Measurements from ENCODE around the gene RELT. TPM values are rescaled to one million over a fixed set of nuclear protein-coding genes. Genes with fewer than 3 reads are reported as not detected.

Gene RELT
- total RNA-seq, 2 experiments from 2014 or later, result 21.5 to 30.8 TPM

GRCh38 chr11:73350908-73351636 lies 25.1 kb upstream of the RELT start:
- no peaks in the 10 kb centered on the region for H3K79me2 ChIP-seq (ENCODE audit: insufficient read depth, low read depth, low read length)
- no peak overlapping the region; the same call in 1 of the 2 replicates for H3K4me2 ChIP-seq (ENCODE audit: low read length)
- no peaks in the 10 kb centered on the region for H3K36me3 ChIP-seq (ENCODE audit: insufficient read depth, low read length)
- ChIA-PET POLR2A (no interaction called here), CTCF (ENCODE audit: unreplicated experiment) (interaction anchor here (0.5 to 1.8 kb wide), 10 partner anchors 9 to 312 kb away, joined by 3 to 10 read pairs (median 4); no protein-coding TSS in a partner anchor)
- peak; percentile 78 for DNase-seq (ENCODE audit: low spot score)
- BruUV-seq (replicated peaks), result no TSS peak
- H3K4me1 ChIP-seq (ENCODE audit: insufficient read depth, low read length, poor library complexity, severe bottlenecking), result no peaks in the 10 kb centered on the region
- no peaks in the 10 kb centered on the region for H3K9me3 ChIP-seq (ENCODE audit: low read length)
- H3K27ac ChIP-seq (ENCODE audit: low read depth, low read length, poor library complexity, severe bottlenecking), result no peak overlapping the region
- H3K4me3 ChIP-seq (ENCODE audit: low read depth, low read length, poor library complexity, severe bottlenecking), result no peak overlapping the region
- intact Hi-C loops (cut with micrococcal nuclease; ENCODE audit: unreplicated experiment), result loop anchor here (1.0 kb wide), 2 partner anchors 42 to 310 kb away; no protein-coding TSS in a partner anchor
- no peaks in the 10 kb centered on the region for H4K20me1 ChIP-seq (ENCODE audit: insufficient read depth, low read length)
- no peak overlapping the region for H2AFZ ChIP-seq (ENCODE audit: low read length)
- no peak for TF ChIP-seq EZH2phosphoT487 (IDR thresholded peaks at IDR 0.05; ENCODE audit: borderline replicate concordance, low read depth, low read length)
- TF ChIP-seq, protein P1, sequence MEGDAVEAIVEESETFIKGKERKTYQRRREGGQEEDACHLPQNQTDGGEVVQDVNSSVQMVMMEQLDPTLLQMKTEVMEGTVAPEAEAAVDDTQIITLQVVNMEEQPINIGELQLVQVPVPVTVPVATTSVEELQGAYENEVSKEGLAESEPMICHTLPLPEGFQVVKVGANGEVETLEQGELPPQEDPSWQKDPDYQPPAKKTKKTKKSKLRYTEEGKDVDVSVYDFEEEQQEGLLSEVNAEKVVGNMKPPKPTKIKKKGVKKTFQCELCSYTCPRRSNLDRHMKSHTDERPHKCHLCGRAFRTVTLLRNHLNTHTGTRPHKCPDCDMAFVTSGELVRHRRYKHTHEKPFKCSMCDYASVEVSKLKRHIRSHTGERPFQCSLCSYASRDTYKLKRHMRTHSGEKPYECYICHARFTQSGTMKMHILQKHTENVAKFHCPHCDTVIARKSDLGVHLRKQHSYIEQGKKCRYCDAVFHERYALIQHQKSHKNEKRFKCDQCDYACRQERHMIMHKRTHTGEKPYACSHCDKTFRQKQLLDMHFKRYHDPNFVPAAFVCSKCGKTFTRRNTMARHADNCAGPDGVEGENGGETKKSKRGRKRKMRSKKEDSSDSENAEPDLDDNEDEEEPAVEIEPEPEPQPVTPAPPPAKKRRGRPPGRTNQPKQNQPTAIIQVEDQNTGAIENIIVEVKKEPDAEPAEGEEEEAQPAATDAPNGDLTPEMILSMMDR (conservative IDR thresholded peaks at IDR 0.05; ENCODE audit: low read length), result peak; percentile 99
- no peaks in the 10 kb centered on the region for H3K9me2 ChIP-seq (ENCODE audit: insufficient read depth, low read length)

GRCh38 chr11:73353422-73353821 lies 22.8 kb upstream of the RELT start:
- H3K4me3 ChIP-seq (ENCODE audit: low read depth, low read length, poor library complexity, severe bottlenecking), result no peak overlapping the region
- H3K4me1 ChIP-seq (ENCODE audit: insufficient read depth, low read length, poor library complexity, severe bottlenecking), result no peaks in the 10 kb centered on the region
- ChIA-PET CTCF (ENCODE audit: unreplicated experiment) (no interaction called here), POLR2A (no interaction called here)
- no peak for DNase-seq (ENCODE audit: low spot score)
- H2AFZ ChIP-seq (ENCODE audit: low read length), result no peak overlapping the region
- no peak for TF ChIP-seq EZH2phosphoT487 (IDR thresholded peaks at IDR 0.05; ENCODE audit: borderline replicate concordance, low read depth, low read length)
- H3K9me3 ChIP-seq (ENCODE audit: low read length), result no peaks in the 10 kb centered on the region
- H3K4me2 ChIP-seq (ENCODE audit: low read length), result no peak overlapping the region
- no peaks in the 10 kb centered on the region for H3K9me2 ChIP-seq (ENCODE audit: insufficient read depth, low read length)
- no TSS peak for BruUV-seq (replicated peaks)
- H3K27ac ChIP-seq (ENCODE audit: low read depth, low read length, poor library complexity, severe bottlenecking), result no peak overlapping the region
- intact Hi-C loops (cut with micrococcal nuclease; ENCODE audit: unreplicated experiment), result no loop called here
- no peaks in the 10 kb centered on the region for H3K36me3 ChIP-seq (ENCODE audit: insufficient read depth, low read length)
- H4K20me1 ChIP-seq (ENCODE audit: insufficient read depth, low read length), result no peaks in the 10 kb centered on the region
- no peaks in the 10 kb centered on the region for H3K79me2 ChIP-seq (ENCODE audit: insufficient read depth, low read depth, low read length)

- H3K79me2 ChIP-seq (ENCODE audit: insufficient read depth, low read depth, low read length), result no peaks in the 10 kb centered on the region
- no peaks in the 10 kb centered on the region for H4K20me1 ChIP-seq (ENCODE audit: insufficient read depth, low read length)
- H3K4me3 ChIP-seq (ENCODE audit: low read depth, low read length, poor library complexity, severe bottlenecking), result no peak overlapping the region
- no peak overlapping the region for H2AFZ ChIP-seq (ENCODE audit: low read length)
- POLR2A ChIA-PET, result no interaction called here
- H3K4me2 ChIP-seq (ENCODE audit: low read length), result no peak overlapping the region
- intact Hi-C loops (cut with micrococcal nuclease; ENCODE audit: unreplicated experiment), result no loop called here
- CTCF ChIA-PET (ENCODE audit: unreplicated experiment), result no interaction called here
- BruUV-seq (replicated peaks), result no TSS peak
- no peak overlapping the region for H3K27ac ChIP-seq (ENCODE audit: low read depth, low read length, poor library complexity, severe bottlenecking)
- no peaks in the 10 kb centered on the region for H3K4me1 ChIP-seq (ENCODE audit: insufficient read depth, low read length, poor library complexity, severe bottlenecking)
- TF ChIP-seq EZH2phosphoT487 (IDR thresholded peaks at IDR 0.05; ENCODE audit: borderline replicate concordance, low read depth, low read length), result no peak
- TF ChIP-seq, protein P1 (conservative IDR thresholded peaks at IDR 0.05; ENCODE audit: low read length), result no peak
- DNase-seq (ENCODE audit: low spot score), result no peak
- H3K9me2 ChIP-seq (ENCODE audit: insufficient read depth, low read length), result no peaks in the 10 kb centered on the region
- no peaks in the 10 kb centered on the region for H3K36me3 ChIP-seq (ENCODE audit: insufficient read depth, low read length)
- no peaks in the 10 kb centered on the region for H3K9me3 ChIP-seq (ENCODE audit: low read length)
These were observed 21.1 kb upstream of the RELT start for GRCh38 chr11:73355109-73355508.
